ENCODE data around the gene NOL9.
"Not testable (repeated sequence)": the region's sequence is repeated elsewhere in the genome, so short reads cannot be mapped to it uniquely, and the experiment has no call there.

Gene NOL9

GRCh38 chr1:6572653-6573383 is 18.5 kb upstream of the NOL9 start:
- no peak for DNase-seq (ENCODE audit: low read depth in 2 of 2)

DNA sequence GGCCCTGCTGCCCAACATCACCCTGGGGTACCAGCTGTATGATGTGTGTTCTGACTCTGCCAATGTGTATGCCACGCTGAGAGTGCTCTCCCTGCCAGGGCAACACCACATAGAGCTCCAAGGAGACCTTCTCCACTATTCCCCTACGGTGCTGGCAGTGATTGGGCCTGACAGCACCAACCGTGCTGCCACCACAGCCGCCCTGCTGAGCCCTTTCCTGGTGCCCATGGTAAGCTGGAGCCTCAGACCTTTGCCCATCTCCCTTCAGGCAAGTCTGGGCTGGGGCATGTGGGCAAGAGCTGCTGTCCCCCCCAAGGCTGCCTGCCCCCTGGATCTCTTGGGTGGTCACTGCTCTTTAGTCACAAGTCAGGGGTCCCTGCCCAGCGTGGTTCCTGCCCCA is 16.7 kb upstream of the NOL9 start:
- DNase-seq (ENCODE audit: low read depth in 2 of 2) = no peak

- no peak for DNase-seq (ENCODE audit: low read depth in 2 of 2)
These were observed 15.8 kb upstream of the NOL9 start for GRCh38 chr1:6570100-6570499.

DNA sequence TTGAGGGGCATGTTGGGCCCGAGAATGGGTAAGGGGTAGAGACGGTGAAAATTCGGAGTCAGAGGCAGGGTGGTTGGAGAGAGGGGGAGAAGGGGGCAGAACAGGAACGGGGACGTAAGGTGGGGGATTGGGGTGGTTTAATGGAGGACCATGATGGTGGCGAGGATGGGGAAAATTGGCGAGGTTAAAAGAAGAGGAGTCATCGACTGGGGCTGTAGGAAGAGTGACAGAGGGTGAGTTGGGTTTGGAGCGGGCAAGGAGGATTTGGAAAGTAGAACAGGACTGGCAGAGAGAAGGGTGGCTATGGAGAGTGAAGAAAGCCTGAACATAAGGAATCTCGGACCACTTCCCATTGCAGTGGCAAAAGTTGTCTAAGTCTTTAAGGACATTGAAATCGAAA is 14.7 kb upstream of the NOL9 start:
- no peak for DNase-seq (ENCODE audit: low read depth in 2 of 2)

DNA sequence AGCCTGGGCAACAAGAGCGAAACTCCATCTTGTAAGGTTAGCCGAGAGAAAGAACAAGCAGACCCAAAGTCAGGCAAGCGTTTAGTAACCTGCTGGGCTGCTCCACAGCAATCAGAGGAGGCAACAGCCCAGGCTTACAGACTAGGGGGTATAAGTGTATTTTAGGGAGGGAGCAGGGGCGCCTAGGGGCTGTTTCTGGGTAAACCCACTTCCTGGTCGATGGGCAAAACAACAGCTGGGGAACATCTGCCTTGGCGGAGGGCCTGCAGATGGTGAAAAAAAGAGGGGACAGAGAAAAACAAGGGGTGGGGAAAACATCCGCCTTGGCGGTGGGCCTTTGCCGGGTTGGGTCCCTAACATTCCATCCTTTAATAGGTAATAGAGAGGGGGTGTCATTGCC is 6.0 kb upstream of the NOL9 start:
- DNase-seq (ENCODE audit: low read depth in 2 of 2) = no peak

DNA sequence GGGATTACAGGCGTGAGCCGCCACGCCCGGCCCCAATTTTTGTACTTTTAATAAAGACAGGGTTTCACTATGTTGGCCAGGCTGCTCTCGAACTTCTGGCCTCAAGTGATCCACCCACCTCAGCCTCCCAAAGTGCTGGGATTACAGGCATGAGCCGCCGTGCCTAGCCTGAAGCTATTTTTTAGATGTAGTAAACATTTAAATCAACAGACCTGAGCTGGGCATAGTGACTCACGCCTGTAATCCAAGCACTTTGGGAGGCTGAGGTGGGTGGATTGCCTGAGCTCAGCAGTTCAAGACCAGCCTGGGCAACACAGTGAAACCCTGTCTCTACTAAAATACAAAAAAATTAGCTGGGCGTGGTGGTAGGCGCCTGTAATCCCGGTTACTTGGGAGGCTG is 4.8 kb upstream of the NOL9 start:
- not testable (repeated sequence) for DNase-seq (ENCODE audit: low read depth in 2 of 2)

DNA sequence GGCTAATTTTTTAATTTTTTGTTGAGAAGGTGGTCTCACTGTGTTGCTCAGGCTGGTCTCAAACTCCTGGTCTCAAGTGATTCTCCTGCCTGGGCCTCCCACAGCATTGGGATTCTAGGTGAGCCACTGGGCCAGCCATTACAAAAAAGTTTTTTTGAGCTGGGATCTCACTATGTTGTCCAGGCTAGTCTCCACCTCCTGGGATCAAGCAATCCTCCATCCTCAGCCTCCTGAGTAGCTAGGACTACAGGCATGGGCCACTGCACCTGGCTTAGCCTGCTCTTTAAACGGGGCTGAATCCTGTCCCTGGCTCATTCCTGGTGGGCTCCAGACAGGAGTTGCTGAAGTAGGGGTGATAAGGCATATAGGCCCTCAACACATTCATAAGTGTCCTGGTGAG is 3.3 kb upstream of the NOL9 start:
- DNase-seq (ENCODE audit: low read depth in 2 of 2) = no peak

DNA sequence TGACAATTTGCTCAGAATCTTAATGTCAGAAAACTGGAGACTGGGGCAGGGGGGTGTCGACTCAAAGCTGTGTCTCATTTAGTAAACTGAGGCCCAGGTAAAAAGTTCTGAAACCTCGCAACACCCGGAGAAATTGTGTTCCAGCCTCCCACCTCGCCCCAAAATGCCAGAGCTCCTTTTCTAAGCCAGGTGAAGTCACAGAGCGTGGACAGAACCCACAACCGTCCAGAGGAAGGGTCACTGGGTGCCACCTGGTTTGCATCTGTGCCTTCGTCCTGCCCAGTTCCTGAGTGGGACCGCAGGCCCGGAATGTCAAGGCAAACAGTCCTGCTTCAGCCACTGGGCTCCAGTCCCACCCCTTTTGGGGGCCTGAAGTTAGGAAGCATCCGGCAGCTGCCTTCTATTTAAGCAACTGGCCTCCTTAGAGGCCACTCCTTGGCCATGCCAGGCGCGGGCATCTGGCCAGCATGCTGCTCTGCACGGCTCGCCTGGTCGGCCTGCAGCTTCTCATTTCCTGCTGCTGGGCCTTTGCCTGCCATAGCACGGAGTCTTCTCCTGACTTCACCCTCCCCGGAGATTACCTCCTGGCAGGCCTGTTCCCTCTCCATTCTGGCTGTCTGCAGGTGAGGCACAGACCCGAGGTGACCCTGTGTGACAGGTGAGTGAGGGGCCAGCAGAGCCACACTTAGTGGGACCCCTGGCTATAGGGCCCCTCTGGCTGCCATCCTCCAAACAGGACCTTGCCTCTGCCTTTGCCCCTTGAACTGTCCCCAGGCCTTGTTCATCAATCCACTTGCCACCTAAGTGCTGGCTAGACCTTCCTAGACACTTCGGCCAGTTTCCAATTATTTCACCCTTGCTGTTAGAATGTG is 830 bp upstream of the NOL9 start, which contains the start of gene TAS1R1:
Gene TAS1R1, plus strand, starts transcription at position 401 of the 872 bp plus-strand sequence. Its CDS starts 67 bp downstream, at position 468.
- DNase-seq (ENCODE audit: low read depth in 2 of 2) = no peak

DNA sequence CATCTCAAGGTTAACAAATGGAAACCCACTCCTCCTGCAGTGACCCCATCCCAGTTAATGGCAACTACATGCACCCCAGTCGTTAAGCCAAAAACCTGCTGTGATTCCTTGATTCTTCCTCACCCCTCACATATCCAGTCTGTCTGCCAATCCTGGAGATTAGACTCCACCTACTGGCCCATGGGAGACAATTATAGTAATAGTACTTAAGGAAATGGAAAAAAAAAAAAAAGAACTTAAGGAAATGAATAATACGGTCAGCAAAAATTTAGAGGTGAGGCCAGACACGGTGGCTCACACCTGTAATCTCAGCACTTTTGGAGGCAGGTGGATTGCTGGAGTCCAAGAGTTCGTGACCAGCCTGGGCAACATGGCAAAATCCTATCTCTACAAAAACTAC is 7.0 kb downstream of the NOL9 start:
- no peak for DNase-seq (ENCODE audit: low read depth in 2 of 2)

- no peak for DNase-seq (ENCODE audit: low read depth in 2 of 2)
These were observed 8.0 kb downstream of the NOL9 start for GRCh38 chr1:6546326-6546725.

DNA sequence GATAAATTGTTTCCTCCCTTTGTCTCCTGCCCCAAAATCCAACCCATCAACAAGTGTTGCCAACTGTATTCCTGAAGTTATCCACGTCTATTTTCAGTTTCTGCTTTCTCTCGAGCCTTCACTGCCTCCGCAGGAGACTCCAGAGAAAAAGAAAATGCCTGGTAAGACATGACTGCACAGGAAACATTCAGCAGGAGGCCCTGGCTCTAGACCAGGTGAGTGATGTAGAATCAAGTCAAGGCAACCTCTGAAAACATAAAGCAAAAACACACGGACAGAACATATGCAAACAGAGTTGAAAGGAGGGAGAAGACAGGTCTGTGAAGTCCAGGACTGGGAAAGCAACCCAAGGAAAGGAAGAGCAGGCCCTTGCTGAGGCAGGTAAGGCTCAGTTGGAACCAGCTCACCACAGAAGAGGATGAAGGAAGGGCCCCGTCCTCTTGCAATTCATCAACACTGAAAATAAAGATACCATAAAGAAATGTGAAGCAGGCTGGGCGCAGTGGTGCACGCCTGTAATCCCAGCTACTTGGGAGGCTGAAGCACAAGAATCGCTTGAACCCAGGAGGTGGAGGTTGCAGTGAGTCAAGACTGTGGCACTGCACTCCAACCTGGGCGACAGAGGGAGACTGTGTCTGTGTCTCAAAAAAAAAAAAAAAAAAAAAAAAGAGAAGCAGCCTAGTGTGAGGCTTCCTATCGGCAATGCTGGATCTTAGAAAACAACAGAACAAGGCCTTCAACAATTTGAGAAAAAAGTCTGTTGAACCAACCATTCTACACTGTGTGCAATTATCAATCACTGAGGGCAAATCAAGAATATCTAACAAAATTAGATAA is 8.8 kb downstream of the NOL9 start:
- DNase-seq (ENCODE audit: low read depth in 2 of 2) = no peak

- peak in 1 of 2 experiments; percentile 15 for DNase-seq (ENCODE audit: low read depth in 2 of 2)
These were observed 9.5 kb downstream of the NOL9 start for GRCh38 chr1:6544831-6545230.

- DNase-seq (ENCODE audit: low read depth in 2 of 2) = no peak
These were observed 15.4 kb downstream of the NOL9 start for GRCh38 chr1:6538956-6539355.

DNA sequence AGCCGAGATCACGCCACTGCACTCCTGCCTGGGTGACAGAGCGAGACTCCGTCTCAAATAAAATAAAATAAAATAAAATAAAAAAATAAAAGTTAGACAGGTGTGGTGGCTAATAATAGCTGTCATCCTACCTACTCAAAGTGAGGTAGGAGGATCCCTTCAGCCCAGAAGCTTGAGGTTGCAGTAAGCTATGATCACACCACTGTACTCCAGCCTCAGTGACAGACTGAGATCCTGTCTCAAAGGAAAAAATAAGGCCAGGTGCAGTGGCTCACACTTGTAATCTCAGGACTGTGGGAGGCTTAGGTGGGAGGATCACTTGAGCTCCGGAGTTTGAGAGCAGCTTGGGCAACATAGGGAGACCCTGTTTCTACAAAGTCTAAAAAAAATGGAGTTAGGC is 18.0 kb downstream of the NOL9 start:
- DNase-seq (ENCODE audit: low read depth in 2 of 2) = no peak

DNA sequence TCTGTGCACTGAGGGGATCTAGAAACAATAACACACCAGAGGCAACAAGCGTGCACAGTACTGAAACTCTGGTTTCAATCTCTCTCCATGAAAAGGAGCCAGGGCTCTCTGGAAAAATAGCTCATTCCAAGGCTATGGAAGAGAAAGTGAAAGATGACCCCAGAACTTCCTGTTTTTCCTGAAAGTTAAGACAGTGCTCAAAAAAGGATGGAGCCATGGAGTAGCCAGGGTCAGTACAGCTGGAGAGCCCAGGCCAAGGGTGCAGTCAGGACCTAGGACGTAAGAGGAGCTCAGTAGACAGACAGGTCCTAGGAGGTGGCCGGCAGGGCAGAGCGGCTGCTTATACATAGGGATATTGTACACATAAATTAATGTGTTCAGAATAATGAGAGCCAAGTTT is 19.1 kb downstream of the NOL9 start:
- no peak for DNase-seq (ENCODE audit: low read depth in 2 of 2)

DNA sequence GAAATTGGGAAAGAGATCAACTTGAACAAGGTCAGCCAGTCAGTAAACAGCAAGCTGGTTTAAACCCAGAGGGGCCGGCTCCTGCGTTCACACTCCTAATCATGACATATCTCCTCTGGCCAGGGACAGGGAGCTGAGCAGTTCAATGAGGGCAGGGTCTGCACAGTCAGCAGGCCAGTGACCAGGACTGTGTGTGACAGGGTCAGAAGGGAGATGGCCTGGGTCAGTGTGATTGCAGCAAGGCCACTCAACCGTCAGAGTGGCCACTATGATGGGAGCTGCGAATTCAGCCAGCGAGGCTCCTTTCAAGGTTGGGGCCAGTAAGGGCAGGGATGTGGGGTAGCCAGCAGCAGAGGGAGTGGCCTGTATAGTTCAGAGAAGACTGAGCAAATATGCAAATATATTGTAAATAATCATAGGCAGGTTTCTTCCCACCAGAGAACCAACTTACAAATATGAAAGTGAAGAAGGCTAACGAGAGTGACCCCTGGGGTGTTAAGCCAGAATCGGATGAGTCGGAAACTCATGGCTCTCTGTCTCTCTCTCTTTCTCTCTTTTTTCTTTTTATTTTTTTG is 20.0 kb downstream of the NOL9 start:
- DNase-seq (ENCODE audit: low read depth in 2 of 2) = no peak

- DNase-seq (ENCODE audit: low read depth in 2 of 2) = no peak
These were observed 22.3 kb downstream of the NOL9 start for GRCh38 chr1:6531996-6532395.

DNA sequence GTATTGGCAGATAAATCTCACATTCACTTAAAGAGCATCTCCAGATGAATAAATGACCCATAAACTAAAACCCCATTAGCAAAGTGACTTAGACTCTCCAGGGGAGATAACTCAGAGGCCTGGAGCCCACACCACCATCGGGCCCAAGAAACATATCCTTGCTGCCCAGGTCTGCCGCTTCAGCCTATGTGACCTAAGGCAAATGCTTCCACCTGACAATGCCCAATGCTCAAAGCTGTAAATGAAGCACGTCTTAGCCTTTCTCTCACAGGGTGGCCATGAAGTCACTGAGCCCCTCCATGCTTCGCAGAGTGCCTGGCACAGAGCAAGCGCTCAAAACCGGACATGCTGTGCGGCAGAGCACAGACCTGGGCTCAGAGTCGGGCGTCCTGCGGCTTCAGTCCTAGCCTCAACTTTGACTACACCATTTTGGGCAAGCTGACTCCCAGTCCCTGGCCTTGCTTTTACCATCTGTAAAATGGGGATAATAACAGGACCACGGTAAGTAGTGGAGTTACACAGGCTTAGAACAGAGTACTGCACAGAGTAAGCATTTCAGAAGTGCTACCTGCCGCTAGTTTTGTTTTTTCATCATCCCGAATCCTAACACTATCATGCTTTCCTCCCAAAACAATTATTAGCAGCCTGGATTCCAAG is 23.7 kb downstream of the NOL9 start:
- no peak for DNase-seq (ENCODE audit: low read depth in 2 of 2)

- DNase-seq (ENCODE audit: low read depth in 2 of 2) = no peak
These were observed 25.8 kb downstream of the NOL9 start for GRCh38 chr1:6528492-6528891.

- DNase-seq (ENCODE audit: low read depth in 2 of 2) = no peak
These were observed 28.0 kb downstream of the NOL9 start for GRCh38 chr1:6526316-6526715.

- DNase-seq (ENCODE audit: low read depth in 2 of 2) = no peak
These were observed 30.7 kb downstream of the NOL9 start for GRCh38 chr1:6523566-6523965.

Data from fibroblast of skin of left biceps (primary cell).